CD4-positive, alpha-beta T cell treated with Interleukin-17A for 4 hours (primary cell): ENCODE measurements around the gene SPATA4.

Source experiments
- DNase-seq: peaks from one replicate; pipeline ENCODE4 v3.0.0-alpha.2; 2020; ENCODE audit warnings: mixed read lengths

SPATA4 gene

DNA sequence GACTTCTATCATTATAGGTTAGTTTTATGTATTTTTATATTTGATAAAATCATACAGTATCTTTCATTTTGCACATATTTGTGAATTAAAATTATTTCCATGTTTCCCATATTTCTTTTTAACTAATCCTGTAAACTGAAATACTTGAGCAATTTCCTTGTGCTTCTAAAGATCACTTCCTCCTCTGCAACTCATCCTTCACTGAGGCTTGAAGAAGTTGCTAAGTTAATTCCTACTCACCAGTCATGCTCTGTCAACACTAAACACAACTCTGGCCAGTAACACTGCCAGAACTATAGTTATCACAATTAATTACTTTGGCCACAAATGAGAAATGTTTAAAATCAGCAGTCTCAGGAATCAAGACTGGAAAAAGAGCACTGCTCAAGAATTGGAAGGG lies 6.7 kb downstream of the SPATA4 start:
- no peak for DNase-seq

DNA sequence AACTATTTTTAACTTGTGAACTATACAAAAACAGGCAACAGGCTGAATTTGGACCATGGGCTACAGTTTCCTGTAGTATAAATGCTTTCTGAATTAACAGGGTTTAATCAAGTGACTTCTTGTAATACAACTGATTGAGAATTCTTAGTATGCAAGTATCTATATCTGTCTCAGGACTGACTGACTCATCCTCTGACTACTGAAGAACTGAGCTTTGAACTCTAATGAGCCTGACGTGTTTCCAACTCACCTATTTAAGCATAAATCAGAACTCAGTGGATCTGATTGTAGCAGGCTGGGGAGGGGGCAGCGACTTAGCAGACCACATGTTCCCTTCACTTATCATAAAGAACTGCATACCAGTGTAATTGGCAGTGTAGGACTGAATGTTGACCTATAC lies 7.8 kb downstream of the SPATA4 start:
- no peak for DNase-seq

DNA sequence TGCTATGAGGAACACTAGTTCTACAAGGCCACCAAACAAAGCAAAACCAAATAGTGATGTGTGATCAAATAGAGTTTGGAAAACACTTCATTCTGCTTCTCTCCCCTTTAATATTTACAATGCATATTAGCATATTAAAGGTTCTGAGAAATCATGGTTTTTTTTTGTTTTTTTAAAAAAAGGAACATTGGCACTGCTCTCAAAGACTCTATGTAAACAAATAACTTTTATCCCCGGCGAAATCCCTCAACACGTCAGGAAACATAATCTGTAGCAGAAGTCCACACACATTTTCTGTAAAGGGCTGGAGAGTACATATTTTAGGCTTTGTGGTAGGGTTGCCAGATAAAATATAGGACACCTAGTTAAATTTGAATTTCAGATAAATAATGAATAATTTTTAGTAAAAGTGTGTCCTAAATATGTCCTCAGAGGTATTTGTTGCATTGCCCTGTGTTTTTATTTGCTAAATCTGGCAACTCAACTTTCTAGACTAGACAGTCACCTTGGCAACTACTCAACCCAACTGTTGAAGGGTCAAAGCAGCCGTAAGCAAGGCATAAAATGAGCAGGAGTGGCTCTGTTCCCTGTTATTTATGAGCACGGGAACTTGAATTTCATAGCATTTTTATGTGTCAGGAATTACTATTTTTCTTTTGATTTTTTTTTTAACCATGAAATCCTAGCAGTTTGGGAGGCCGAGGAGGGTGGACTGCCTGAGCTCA lies 8.6 kb downstream of the SPATA4 start:
- no peak for DNase-seq

DNA sequence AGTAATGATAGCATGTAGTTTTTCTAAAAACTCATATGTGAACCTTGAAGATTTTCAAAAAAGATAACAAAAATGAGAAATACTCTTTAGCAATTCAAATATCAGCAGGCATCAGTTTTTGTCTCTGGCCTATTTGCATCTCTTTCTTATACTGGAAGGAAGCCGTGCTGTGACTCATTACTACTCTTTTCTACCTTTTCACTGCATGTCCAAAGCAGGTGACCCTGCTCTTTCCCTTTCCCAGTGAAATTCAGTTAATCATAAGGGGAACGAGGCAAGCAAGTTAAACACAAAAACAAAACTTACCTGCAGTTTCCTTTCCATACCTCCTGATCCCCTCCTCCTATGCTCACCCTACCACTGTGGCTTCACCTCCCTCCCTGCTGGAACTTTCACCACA lies 9.3 kb downstream of the SPATA4 start:
- no peak for DNase-seq

DNA sequence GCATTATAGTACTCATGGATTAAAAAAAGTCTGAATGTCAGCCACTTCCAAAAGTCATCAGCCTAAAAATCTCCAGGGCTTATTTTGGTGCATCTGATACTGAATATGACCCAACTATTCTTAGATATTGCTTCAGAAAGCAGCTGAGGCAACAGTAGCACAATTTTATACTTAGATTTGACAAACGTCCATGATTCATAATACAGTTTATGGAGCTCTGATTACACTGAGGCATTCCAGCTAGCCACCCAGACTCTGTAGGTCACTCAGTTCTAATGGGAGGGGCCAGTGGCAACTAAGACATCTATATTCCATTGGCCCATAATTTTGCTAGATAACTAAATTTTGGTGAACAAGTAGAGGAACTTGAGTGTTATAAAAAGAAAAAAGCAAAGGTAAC lies 10.3 kb downstream of the SPATA4 start:
- DNase-seq, result no peak

DNA sequence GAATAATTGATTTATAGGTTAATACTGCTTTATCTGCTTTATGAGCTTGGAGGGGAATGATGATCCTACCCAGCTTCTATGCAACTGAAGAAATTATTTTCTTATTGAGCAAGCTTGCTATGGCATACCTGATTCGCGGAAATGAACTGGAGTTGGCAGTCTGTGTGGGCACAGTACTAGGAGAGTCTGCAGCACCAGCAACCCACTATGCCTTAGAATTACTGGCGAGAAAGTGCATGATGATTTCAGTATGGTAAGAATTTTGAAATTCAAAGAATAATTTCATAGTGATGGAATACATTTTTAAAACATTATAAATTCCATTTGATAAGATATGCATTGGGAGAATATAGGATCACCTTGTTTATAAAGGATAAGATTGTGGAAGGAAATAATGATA lies 32.3 kb downstream of the SPATA4 start:
- DNase-seq, result no peak

DNA sequence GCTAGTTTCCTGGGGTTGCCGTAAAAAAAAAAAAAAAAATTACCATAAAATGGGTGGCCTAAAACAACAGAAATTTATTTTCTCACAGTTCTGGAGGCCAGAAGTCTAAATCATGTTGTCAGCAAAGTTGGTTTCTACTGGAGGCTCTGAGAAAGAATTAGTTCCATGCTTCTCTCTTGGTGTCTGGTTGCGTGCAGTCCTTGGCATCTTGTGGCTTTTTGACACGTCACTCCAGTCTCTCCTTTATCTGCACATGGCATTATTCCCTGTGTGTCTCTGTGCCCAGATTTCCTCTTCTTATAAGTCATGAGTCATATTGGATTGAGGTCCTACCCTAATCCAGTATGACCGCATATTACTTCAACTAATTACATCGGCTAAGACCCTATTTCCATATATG lies 38.7 kb downstream of the SPATA4 start:
- DNase-seq, result no peak

DNA sequence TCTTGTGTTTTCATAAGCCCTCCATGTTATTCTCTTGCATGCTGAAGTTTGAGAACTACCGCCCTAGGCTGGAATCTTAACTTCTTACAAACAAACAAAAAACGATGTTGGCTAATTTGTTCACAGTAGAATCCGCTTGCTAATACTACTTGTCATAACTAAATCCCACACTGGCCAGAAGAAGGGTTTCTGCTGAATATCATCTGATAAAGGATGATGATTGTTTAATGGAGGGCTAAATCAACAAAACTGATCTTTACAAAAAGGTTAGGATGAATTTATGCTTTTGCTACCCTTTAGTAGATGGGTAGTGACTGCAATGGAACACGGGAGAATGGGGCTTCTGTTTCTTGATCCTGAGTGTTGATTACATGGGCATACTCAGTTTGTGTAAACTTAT lies 42.3 kb downstream of the SPATA4 start:
- DNase-seq, result no peak

DNA sequence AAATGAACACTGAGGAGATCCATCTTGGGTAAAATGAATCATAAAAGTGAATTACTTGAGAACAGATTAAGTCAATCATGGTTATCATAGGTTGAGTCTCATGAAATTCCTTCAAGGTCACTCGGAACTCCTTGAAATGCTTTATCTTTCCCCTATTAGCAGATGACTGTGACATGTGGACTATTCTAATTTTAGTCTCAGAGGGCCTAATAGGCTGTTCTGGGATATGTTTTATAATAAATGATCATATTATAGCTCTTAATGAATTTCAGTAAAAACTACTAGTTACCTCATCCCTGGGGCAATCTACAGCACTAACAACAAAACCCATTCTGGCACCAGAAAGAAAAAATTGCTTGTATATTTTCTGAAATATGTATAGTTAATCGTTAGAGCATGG lies 44.7 kb downstream of the SPATA4 start:
- DNase-seq, result no peak

DNA sequence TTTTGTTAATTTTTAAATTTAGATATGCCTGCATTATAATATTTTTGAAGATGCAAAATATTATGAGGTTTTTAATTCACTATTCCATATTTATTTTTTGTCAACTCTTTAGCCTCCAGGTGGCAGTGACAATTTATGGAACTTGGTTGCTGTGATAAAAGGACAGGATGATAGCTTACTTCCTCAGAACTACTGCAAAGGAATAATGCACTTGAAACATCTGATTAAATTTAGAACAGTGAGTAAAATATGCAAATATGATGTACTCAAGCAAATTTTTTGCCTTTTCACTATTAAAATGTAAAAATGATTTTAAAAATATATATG lies 45.1 kb downstream of the SPATA4 start:
- no peak for DNase-seq

DNA sequence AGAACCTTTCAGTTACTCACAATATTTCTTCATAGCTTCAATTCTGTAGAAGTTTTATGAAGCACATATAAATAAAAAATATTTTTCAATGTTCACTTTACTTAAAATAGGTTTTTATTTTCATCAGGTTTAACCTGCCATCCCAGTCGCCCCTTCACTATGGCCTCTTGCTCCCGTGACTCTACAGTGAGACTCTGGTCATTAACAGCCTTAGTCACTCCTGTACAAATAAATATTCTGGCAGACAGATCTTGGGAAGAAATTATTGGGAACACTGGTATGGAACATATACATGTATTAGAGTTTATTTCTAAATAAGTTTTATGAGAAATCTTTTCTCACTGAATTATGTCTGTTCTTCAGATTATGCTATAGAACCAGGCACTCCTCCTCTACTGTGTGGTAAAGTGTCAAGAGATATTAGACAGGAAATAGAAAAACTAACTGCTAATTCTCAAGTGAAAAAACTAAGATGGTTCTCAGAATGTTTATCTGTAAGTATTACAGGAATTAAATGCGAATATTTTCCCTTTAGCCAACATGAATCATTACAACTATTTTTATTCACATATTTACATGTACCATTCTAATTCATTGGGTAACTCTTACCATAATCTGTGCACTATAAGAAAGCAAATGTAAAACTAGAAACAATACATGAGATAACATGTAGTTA lies 45.6 kb downstream of the SPATA4 start:
- DNase-seq, result no peak

DNA sequence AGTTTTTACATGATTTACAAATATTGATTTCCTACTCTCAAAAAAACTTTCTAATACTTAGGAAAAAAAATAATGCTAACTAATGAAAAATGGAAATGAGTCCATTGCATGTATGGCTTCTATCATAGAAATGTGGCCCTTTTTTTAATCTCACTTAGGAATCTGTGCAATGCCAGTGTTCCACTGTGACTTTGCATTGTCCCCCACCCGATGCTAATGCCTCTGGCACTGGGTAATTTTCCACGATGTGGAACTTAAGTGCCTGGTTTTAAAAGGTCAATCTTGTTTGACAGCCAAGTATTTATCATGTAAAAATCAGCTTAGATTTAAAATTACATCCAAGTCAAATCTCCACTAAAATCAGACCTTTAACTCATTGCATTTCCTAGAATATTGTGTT lies 53.1 kb downstream of the SPATA4 start:
- no peak for DNase-seq

DNA sequence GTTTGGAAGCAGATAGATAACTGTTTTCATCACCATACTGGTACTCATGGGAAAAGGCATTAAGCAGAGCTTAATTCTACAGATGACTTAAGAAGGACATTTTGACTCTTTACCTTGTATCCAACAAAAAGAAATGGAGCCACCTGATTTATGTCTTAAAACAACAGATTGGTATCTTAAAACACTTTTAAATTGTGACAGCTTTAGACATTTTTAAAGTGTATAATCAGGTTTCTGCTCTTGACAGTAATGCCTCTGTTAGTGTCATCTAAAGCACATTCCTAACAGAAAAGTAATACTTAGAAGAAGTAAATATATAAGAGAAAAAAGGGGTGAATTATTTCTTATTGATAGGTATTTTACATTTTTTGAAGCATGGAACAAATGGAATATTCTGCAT lies 55.9 kb downstream of the SPATA4 start:
- no peak for DNase-seq

DNA sequence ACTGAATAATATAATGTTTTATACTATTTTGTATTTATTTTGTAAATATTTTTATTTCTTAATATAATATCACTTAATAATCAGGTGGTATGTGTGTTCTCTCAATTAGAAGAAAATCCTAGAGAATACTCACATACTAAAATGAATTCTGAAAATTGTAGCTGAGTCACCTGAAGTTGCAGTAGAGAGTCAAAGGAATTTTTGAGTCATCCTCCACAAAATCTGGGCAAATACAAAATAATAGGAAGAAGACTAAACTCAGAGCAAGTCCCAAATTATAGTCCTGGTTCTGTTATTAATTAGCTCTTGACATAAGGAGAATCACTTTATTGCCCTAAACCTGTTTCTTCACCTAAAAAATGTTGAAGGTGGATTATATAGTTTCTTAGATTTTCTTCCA lies 57.8 kb downstream of the SPATA4 start:
- no peak for DNase-seq

DNA sequence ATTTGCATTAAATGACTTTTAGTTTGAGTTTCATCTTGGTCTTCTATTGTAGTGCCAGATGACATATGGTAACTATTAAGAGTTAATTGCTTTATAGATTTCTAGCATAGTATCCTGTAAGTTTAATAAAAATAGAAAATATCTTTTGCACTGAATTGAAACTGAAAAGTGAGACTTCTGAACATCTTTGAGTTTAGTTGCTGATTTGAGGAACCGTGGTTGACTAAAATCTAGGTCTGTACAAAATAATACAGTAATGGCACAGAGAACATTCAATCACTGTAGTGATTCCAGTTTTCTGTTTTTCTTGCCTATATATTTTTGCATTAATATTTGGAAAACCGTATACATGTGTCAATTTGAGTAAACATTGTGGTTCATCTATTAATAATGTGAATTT lies 60.7 kb downstream of the SPATA4 start:
- DNase-seq, result no peak
